Activated CD4-positive, alpha-beta T cell treated with anti-CD3 and anti-CD28 coated beads, Interleukin-2, amount 50 U/mL, for 1 hour (primary cell): ENCODE results near the gene RDH13.

ENCODE experiments used
- DNase-seq: peaks from one replicate; pipeline ENCODE4 v3.0.0-alpha.2; 2020

Gene RDH13

DNA sequence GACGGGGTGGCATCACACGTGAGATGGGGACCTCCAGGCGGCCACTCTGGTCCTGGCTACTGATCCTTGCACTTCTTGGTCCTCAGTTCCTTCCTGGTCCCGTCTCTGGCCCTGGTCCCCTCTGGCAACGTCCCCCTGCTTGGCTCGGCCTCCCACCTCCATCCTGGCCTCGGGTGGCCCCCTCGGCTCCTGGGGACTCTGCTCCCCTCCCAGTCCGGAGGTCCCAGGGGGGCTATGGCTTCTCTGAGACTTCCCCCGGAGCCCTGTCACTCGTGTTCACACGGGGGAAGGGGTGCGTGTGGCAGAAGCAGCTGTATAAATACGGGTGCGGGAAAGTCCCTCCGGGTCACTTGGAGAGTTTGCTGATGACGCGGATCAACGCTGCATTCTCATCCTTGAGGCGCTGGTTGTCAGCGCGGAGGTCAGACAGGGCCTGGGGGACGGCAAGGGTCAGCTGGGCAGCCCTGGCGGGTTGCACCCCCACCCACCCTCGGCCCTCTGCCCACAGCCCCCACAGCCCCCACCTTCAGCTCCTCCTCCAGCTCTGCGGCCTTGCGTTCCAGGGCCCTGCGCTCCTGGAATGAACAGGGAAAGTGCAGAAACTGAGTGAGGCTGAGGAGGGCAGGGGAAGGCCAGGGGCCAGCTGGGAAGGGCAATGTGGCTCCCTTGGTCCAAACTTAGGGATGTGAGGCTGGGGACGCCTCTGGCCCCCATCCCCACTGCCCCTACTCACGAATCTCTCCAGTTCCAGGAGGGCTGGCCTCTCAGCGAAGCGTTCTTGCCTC lies 28.4 kb upstream of the RDH13 start:
- no peak for DNase-seq

DNA sequence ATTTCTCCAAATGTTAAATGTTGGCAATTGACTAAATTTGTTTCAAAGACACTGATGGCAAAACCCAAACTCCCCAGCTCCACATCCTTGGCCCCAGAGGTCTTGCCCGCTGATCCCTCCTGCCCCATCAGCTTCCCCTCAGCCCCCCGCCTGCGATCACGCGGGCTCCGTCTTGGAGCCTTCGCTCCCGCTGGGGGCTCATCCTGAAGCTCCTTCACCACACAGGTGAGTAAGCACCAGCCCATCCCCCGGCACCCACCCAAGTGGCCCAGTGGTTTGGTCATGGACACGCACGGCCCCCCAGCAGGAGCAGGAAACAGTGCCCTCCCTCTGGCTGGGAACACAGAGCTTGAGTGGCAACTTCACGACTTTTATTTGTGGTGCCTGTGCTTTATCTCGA lies 27.6 kb upstream of the RDH13 start:
- DNase-seq: no peak

DNA sequence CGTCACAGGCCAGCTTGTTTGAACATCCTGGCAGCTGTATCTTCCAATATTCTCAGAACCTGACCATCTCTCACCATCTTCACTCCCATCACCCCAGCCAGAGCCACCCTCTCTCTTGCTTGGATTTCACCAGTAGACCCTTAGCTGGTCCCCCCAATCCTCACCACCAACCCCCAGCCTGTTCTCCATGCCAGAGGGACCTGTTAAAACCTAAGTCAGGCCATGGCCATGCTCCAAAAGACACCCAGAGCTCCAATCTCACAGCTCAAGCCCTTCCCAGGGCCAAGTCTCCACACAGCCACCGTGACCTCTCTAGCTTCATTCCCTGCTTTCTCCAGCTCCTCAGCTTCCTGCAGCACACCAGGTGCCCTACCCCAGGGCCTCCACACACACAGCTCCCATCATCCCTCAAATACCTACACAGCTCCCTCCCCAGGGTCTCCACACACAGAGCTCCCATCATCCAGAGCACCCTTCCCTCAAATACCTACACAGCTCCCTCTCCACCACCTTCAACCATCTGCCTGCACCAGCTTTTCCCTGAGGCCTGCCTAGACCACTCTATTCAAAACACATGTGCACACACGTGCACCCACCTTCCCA lies 26.5 kb upstream of the RDH13 start:
- DNase-seq: no peak

DNA sequence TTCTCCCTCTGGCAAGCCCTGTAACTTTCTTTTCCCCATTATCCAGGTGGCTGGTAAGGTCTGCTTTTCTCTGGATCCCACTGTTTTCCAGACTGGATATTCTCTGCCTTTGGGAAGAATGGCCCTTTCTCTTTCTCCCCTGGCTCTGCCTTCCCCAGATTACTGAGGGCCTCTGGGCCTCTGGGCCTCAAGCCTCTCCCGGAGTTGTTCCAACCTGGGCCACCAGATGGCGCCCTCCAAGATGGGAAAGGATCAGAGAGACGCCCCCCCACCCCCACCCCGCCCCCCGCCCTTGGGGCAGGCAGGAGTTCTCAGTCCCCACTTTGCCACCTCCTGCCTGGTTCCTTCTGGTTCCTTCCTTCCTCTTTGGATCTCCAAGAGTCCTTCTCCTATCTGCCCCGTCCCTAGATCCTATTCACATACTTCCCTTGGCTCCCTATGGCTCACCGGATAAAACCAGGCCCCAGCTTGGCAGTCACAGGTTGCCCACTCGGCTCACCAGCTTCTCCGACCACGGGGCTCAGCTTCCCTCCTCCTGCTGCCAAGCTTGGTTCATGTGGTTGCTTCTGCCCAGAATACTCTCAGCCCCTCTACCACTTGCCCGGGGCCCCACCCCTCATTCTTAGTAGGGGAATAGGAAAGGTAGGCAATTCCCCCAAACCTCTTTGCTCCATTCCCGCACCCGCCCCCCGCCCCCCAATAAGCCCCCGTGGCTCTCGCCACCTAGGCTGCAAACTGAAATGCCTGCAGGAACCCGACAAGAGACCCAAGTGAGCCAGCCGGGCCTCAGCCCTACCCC lies 25.8 kb upstream of the RDH13 start:
- DNase-seq: peak; percentile 81

DNA sequence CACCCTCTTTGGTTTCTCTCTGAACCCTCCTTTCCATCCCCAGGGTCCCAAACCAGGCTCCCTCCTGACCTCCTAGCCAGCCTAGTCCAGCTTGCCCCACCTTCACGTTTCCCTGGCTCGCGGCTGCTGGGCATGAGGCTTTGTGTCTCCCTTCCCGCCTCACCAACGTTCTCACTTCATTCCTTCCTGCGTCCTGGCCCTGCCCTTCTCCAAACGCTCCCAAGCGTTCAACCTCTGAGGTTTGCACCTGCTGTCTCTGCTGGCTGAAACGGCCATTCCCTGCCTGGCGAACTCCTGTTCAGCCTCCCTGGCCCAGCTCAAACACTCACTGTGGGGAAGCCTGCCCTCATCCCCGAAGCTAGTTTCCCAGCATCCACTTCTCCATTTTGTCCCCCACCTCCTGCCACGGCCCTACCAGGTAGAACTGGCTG lies 25.1 kb upstream of the RDH13 start:
- DNase-seq: no peak

DNA sequence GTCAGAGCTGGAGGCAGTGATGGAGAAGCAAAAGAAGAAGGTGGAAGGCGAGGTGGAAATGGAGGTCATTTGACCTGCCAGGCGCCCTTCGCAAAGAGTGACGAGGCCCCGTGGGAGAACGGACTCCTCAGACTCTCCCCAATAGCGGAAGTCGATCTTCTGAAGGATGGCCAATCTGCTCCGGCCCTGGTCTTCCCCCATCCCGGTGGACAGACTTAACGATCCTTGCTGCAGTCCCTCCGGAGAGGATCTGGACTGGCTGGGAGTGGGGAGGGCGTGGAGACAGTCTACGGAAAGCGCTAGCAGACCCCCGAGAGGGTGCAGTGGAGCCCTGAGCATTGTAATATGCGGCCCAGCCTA lies 24.6 kb upstream of the RDH13 start:
- no peak for DNase-seq

DNA sequence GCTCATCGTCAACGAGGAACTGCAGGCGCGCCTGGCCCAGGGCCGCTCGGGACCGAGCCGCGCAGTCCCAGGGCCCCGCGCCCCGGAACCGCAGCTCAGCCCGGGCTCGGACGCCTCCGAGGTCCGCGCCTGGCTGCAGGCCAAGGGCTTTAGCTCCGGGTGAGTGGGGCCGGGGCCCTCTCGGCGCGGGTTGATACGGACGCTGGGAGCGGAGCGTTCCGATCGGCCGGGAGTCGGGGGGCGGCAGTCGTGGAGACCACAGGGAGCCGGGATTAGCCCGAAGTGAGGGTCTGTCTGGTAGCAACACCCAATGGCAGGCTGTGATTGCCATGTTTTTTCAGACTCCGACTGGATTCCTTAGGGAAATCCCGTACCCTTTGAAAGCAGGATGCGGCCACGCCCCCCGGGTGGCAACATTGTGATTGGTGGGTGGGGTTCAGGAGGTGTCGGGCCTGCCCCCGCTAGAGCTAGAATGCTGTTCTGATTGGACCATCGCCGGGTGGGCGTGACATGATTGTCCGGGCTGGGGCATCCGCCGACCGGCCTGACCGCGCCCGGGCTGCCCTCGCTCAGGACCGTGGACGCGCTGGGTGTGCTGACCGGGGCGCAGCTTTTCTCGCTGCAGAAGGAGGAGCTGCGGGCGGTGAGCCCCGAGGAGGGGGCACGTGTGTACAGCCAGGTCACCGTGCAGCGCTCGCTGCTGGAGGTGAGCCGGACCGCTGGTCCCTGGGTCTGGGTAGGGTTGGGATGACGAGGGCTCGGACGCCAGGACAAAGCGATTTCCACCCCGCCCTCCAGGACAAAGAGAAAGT lies 24.0 kb upstream of the RDH13 start:
- peak; percentile 37 for DNase-seq

DNA sequence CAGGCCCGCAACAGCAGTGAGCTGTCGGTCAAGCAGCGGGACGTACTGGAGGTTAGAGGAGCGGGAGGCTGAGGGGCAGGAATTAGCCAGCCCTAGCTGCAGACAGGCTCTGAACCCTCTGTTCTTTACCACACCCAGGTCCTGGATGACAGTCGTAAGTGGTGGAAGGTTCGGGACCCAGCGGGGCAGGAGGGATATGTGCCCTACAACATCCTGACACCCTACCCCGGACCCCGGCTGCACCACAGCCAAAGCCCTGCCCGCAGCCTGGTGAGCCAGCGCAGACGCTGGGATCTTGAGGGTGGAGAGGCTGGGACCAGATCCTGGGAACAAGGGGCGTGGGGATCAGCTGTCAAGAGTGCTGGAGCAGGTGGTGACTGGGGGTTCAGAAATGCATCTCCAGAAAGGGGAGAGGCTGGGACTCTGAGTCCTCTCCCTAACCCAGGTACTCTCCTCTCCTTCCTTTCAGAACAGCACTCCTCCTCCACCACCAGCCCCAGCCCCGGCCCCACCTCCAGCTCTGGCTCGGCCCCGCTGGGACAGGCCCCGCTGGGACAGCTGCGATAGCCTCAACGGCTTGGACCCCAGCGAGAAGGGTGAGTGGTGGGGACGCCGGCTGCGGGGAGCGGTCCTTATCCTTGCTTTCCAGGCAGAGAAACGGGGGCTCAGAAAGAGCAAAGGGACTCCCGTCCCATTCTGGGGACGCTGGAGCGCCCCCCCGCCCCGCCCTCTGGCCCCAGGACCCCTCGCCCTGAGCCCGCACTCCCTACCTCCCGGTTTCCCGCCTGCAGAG lies 23.2 kb upstream of the RDH13 start:
- no peak for DNase-seq

DNA sequence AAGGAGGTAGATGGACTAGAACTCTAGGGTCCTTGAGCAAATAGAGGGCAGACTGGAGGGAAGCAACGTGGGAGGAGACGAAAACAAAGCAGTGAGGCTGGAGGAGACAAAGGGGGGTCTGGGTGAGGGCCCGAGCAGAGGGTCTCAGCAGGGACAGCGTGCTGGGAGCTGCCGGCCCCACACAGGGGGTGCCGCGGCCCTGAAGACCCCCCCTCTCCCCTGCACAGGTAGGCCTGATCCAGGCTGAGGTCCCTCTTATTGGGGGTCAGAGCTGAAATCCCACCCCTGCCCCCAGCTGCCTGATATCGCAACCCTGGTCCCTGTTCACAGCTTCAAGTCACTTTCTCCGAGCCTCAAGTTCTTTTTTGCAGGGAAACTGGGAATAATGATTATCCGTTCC lies 21.5 kb upstream of the RDH13 start:
- DNase-seq: no peak

DNA sequence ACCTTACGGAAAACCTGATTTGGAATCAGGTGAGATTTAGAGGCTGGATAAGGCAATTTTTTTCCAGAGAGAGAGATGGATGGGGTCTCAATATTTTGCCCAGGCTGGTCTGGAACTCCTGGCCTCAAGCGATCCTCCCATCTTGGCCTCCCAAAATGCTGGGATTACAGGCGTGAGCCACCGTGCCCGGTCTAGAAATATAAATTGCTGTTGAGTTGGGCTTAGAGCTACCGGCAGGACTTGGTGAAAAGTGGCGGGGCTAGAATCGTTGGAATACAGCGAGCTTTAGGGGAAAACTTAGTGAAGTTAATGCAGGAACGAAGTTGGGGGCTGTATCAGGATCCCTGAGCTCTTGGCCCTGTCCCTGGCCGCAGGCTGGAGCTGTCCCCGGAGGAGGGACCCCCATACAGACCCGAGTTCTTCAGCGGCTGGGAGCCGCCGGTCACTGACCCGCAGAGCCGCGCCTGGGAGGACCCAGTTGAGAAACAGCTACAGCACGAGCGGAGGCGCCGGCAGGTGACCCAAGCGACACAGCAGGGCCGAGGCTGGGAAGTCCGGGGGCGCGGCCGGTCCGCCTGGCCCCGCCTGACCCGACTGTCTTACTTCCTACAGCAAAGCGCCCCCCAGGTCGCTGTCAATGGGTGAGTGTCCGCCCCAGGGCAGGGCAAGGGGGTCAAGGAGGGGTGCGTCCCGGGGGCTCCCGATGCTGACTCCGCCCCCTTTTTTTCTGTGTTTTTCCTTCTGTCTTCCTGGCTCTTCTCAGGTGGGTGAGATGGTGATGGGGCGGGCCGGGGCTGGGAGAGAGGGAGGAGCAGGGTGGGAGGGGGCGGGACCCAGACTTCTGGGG lies 20.3 kb upstream of the RDH13 start:
- no peak for DNase-seq

DNA sequence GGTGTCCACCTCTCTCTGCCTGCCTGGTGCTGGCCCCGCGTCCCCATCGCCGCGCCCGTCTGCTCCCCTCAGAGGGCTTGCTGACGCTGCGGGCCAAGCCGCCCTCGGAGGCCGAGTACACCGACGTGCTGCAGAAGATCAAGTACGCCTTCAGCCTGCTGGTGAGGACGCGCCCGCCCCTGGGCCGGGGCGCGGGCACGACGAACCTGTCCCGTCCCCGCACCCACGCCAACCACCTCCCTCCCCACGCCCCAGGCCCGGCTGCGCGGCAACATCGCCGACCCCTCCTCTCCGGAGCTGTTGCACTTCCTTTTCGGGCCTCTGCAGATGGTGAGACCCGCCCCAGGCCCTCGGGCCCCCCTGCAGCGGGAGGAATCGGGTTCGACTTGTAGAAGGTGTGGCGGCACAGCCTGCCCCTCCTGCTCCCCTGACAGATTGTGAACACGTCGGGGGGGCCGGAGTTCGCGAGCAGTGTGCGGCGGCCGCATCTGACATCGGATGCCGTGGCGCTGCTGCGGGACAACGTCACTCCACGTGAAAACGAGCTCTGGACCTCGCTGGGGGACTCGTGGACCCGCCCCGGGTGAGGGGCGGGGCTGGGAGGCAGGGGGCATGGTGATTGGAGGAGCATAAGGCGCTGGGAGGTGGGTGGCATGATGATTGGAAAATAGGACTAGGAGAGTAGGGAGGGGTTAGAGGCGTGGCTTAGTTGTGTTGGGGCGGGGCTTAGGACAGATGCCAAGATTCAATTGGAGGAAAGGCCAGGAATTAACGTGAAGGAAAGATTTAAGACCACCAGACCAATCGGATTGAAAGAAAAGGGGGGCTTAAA lies 19.3 kb upstream of the RDH13 start:
- DNase-seq: peak; percentile 44

DNA sequence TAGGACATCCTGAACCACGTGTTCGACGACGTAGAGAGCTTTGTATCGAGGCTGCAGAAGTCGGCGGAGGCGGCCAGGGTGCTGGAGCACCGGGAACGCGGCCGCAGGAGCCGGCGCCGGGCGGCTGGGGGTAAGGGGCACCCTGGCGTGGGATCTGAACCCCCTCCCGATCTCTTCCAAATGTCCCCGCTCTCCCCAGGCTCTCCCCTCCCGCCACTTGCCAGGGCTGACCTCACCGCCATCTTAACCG lies 18.7 kb upstream of the RDH13 start:
- DNase-seq: no peak

DNA sequence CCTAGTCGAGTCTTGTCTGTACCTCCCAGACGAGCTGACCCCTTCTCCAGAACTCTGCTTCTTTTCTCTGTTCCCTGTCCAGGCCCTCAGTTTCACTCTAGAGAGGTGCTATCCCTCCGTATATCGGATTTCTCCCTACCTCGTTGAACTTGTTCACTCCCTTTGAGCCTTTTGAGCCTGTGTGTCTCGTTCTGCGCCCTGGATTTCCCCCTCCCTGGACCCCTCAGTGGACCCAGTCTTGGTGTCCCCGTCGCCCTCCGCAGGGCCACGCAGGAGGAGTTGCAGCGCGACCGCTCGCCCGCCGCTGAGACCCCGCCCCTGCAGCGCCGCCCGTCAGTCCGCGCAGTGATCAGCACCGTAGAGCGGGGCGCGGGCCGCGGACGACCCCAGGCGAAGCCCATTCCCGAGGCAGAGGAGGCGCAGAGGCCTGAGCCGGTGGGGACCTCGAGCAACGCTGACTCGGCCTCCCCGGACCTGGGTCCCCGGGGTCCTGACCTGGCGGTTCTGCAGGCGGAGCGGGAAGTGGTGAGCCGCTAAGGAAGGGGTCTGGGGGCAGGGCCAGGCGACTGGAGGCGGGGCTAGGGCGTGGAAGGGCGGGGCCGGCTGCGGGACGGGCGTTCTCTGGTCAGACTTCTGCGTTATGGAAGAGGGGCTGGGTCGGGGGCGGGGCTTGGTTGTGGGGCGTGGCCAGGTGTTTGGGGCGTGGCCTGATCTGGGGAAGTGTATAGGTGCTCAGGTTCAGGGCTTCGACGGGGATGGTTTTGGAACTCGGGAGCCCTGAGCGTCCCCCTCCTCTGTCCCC lies 18.2 kb upstream of the RDH13 start:
- peak; percentile 87 for DNase-seq

DNA sequence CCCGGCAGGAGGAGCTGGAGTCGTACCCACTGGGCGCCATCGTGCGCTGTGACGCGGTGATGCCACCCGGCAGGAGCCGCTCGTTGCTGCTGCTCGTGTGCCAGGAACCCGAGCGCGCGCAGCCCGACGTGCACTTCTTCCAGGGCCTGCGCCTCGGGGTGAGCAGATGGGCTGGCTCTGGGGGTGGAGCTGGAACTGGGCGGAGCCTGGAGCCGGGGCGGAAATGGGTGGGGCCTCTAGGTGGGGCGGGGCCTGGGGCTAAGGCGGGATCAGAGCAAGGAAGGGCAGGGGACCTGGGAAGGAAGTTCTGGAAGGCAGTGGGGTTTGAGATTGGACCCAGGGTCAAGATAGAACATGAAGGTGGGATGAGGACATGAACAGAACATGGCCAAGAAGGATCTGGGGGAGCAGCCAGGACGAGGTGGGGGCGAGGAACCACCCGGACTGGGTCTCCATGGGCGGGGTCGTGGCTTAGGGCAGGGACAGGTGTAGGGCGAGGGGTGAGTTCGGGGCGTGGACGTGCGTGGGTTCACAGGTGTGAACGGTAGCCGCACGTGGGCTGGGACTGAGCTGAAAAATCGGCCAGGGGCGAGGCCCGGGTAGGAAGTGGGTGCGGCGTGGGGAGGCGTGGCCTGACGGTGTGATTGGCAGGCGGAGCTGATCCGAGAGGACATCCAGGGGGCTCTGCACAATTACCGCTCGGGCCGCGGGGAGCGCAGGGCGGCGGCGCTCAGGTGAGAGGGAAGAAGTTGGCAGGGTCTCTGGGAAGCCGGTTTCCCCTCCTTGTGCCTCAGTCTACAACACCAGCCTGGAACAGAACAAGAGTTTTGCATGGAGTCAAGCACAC lies 17.4 kb upstream of the RDH13 start:
- peak; percentile 52 for DNase-seq

DNA sequence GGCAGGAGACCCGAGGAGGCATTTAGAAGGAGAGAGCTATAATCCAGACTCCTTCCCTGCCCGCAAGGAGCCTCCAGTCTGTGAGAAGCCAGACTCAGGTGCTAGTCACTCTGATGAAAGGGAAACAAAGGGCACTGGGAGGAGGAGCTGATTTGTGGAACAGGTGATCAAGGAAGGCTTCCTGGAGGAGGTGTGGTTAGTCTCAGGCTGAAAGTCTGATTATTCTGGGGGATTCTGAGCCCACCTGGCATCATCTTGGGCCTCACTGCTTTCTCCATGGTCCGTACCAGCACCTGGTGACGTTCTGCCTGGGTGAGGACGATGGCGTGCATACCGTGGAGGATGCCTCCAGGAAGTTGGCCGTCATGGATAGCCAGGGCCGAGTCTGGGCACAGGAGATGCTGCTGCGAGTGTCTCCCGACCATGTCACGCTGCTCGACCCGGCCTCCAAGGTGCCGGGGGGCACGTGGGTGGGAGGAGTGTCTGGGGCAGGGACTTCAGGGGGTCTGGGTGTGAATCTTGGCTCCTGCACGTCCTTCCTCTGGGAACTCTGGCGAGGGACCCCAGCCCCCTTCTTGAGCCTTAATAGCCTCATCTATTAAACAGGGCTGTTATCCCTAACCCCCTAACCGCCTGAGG lies 16.6 kb upstream of the RDH13 start:
- DNase-seq: no peak

DNA sequence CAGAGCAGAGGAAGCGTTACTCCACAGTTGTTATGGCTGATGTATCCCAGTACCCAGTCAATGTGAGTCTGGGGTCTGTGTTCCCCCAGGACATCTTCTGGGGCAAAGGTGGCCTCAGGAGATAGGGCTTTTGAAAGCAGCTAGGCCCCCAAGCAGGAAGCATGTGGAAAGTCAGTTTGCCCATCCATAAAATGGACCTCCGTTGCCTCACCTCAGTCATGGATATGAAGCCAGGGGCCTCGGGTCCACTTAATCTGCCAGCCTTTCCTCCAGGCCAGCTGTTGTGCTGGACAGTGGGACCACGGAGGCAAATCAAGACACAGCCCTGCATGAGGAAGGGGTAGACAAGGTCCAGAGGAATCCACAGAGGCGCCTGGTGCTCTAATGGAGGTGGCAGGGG lies 16.0 kb upstream of the RDH13 start:
- DNase-seq: no peak

DNA sequence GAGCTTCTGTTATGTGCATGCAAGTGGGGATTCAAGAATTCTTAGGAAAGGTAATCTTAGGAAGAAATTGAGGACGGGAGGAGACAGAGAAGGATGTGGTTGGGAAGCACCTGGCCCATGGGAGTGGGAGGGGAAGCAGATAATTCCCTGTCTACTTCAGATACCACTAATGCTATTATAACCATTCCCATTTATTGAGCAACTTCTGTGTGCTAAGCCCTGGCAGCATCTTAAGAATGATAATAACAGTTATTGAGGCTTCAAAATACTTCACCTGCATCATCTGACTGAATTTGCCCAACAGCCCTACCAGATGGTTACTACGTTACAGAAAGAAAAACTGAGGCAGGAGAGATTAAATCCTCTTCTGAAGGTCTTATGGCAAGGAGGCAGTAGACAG lies 14.2 kb upstream of the RDH13 start:
- no peak for DNase-seq

DNA sequence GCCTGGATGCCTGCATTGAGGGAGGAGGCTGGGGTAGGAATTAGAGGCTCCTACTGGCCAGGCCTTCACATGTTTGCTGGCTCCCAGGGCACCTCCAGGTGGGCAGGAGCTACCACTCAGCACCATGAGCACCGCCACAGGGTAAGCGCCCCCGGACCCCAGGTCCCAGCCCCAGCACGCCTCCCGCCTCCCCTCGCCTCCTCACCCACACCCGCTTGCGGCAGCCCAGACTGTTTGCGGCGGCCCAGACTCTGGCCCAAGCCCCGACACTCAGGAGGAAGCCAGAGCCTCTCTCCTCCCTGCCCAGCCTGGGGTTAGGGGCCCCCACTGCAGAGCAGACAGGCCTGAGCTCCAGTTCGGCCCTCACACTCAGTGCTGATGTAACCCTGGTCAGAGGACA lies 13.4 kb upstream of the RDH13 start:
- DNase-seq: no peak
